Right lobe of liver (tissue), 4 donors: Measurements from ENCODE around the gene ZNF678.

ENCODE experiments used
- CTCF ChIP-seq, 4 donors: fragments of 200-600 bp in 3 of 4; fragments of 450-650 bp in 1 of 4; IDR thresholded peaks; one replicate each; pipeline versions ENCODE4 v1.5.1 to v1.8.0; 2016 to 2022; ENCODE audit warnings: antibody characterized with exemption in 4 of 4, mild to moderate bottlenecking in 2 of 4
- POLR2A ChIP-seq: fragments of 450-650 bp; IDR thresholded peaks from one replicate; pipeline ENCODE4 v1.6.1; 2017; ENCODE audit warnings: antibody characterized with exemption, mild to moderate bottlenecking
- donor health status: DM: no; HTN: no; CAD: no.
- donor health status: DM: no; HTN: no; CAD: no.
- donor health status: DM: no; HTN: yes; CAD: no.

GRCh38 chr1:227542153-227543120 lies 20.9 kb upstream of the ZNF678 start:
- TF ChIP-seq CTCF (IDR thresholded peaks at IDR 0.05) (peak in 3 of 4 donors; percentile 97 to 98 (median 98)), POLR2A (peak; percentile 51)
